Gastrocnemius medialis (tissue), 4 donors: Measurements from ENCODE around the gene GRIK2.

Experiments used
- CTCF ChIP-seq, 5 experiments: fragments of 450-650 bp in 3 of 5; fragments of 200-600 bp in 2 of 5; sonication (generic) in 2 of 5; IDR thresholded peaks in 4 of 5; conservative IDR thresholded peaks in 1 of 5; 1 replicate in 4 of 5; 2 replicates in 1 of 5; pipeline ENCODE4 v1.5.1; 2016 to 2019; ENCODE audit warnings: antibody characterized with exemption in 5 of 5, mild to moderate bottlenecking in 3 of 5, moderate library complexity in 3 of 5
- POLR2A ChIP-seq, 2 donors: fragments of 450-650 bp; IDR thresholded peaks; one replicate each; pipeline ENCODE4 v1.6.1; 2017; ENCODE audit warnings: antibody characterized with exemption in 2 of 2, mild to moderate bottlenecking in 2 of 2, moderate library complexity in 2 of 2

- TF ChIP-seq POLR2A (IDR thresholded peaks at IDR 0.05) (no peak), CTCF (IDR thresholded peaks at IDR 0.05 in 4 of 5, conservative IDR thresholded peaks at IDR 0.05 in 1 of 5) (no peak)
Observed at GRCh38 chr6:101845621-101846020, 452.1 kb downstream of the GRIK2 start.
